GM12878 (cell line): Measurements from ENCODE around the gene PFN4.

Experiments
- CREB1 ChIP-seq: IDR thresholded peaks from 2 replicates; pipeline ENCODE4 v1.6.1; 2012; ENCODE audit warnings: low read depth, mild to moderate bottlenecking, inconsistent platforms
- ESRRA ChIP-seq: IDR thresholded peaks from 2 replicates; pipeline ENCODE4 v1.6.1; 2012; ENCODE audit warnings: mild to moderate bottlenecking, low read length, improper control_type of control experiment
- EZH2 ChIP-seq: IDR thresholded peaks from 2 replicates; pipeline ENCODE4 v1.6.1; 2012; ENCODE audit warnings: low read depth, mild to moderate bottlenecking, control low read depth, inconsistent platforms, low read length, borderline replicate concordance; ENCODE audit not compliant: control insufficient read depth
- NBN ChIP-seq: fragments of 450-650 bp; IDR thresholded peaks from 2 replicates; pipeline ENCODE4 v1.6.1; 2016
- RUNX3 ChIP-seq: IDR thresholded peaks from 2 replicates; pipeline ENCODE4 v1.6.1; 2012; ENCODE audit warnings: low read length, inconsistent platforms
- SIX5 ChIP-seq: IDR thresholded peaks from 2 replicates; pipeline ENCODE4 v1.6.1; 2011; ENCODE audit warnings: mild to moderate bottlenecking, low read depth, low read length, moderate library complexity; ENCODE audit not compliant: severe bottlenecking
- TCF12 ChIP-seq: IDR thresholded peaks from 2 replicates; pipeline ENCODE4 v1.6.1; 2011; ENCODE audit warnings: low read depth, mild to moderate bottlenecking, low read length
- YY1 ChIP-seq: IDR thresholded peaks from 2 replicates; pipeline ENCODE4 v1.6.1; 2011; ENCODE audit warnings: low read depth, mild to moderate bottlenecking, low read length
- ZSCAN29 ChIP-seq: fragments of 450-650 bp; IDR thresholded peaks from 2 replicates; pipeline ENCODE4 v1.6.1; 2017; ENCODE audit warnings: mild to moderate bottlenecking, moderate library complexity
- TF ChIP-seq, protein P1 (sequence below), 3 experiments: IDR thresholded peaks in 2 of 3; conservative IDR thresholded peaks in 1 of 3; 2 replicates each; pipeline ENCODE4 v1.5.1; 2011; ENCODE audit warnings: low read depth in 3 of 3, low read length in 3 of 3, mild to moderate bottlenecking in 3 of 3, control low read depth in 2 of 3, moderate library complexity in 2 of 3, inconsistent platforms in 1 of 3, mixed read lengths in 1 of 3; ENCODE audit not compliant: control insufficient read depth in 2 of 3, insufficient read depth in 1 of 3; ENCODE audit errors: extremely low read depth in 1 of 3
- TF ChIP-seq, protein P2 (sequence below): fragments of 450-650 bp; formaldehyde crosslinking; IDR thresholded peaks from 2 replicates; pipeline ENCODE4 v1.4.0; 2020; ENCODE audit warnings: mild to moderate bottlenecking, moderate library complexity
- TF ChIP-seq, protein P3 (sequence below): IDR thresholded peaks from 2 replicates; pipeline ENCODE4 v1.6.1; 2011; ENCODE audit warnings: low read depth, mild to moderate bottlenecking, low read length, moderate library complexity, borderline replicate concordance; ENCODE audit errors: extremely low read depth

DNA sequence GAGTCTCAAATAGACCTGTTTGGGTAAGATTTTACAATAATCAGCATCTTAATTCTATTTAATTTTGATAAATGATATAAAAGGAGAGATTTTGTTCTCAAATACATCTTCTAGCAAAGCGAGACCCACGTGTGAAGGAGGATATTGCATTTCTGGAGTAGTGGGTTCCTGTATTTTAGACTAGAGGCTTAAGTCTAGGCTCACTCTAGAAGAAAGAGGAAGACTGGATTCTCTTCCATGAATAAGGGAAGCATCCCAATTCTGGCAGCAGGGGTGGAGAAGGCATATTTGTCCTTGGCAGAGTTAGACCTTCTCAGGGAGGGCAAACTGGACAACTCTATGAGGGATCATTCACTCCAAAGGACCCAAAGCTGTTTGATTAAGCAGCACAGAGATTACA lies 40.5 kb upstream of the PFN4 start:
- TF ChIP-seq ESRRA (no peak), EZH2 (no peak), YY1 (no peak), TCF12 (no peak), CREB1 (no peak), ZSCAN29 (no peak), SIX5 (no peak), RUNX3 (no peak), NBN (no peak)
- TF ChIP-seq, protein P1, sequence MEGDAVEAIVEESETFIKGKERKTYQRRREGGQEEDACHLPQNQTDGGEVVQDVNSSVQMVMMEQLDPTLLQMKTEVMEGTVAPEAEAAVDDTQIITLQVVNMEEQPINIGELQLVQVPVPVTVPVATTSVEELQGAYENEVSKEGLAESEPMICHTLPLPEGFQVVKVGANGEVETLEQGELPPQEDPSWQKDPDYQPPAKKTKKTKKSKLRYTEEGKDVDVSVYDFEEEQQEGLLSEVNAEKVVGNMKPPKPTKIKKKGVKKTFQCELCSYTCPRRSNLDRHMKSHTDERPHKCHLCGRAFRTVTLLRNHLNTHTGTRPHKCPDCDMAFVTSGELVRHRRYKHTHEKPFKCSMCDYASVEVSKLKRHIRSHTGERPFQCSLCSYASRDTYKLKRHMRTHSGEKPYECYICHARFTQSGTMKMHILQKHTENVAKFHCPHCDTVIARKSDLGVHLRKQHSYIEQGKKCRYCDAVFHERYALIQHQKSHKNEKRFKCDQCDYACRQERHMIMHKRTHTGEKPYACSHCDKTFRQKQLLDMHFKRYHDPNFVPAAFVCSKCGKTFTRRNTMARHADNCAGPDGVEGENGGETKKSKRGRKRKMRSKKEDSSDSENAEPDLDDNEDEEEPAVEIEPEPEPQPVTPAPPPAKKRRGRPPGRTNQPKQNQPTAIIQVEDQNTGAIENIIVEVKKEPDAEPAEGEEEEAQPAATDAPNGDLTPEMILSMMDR (IDR thresholded peaks at IDR 0.05 in 2 of 3, conservative IDR thresholded peaks at IDR 0.05 in 1 of 3; ENCODE audit: control insufficient read depth in 2 of 3, extremely low read depth in 1 of 3, insufficient read depth in 1 of 3, low read depth in 3 of 3, low read length in 3 of 3): no peak
- TF ChIP-seq, protein P2, sequence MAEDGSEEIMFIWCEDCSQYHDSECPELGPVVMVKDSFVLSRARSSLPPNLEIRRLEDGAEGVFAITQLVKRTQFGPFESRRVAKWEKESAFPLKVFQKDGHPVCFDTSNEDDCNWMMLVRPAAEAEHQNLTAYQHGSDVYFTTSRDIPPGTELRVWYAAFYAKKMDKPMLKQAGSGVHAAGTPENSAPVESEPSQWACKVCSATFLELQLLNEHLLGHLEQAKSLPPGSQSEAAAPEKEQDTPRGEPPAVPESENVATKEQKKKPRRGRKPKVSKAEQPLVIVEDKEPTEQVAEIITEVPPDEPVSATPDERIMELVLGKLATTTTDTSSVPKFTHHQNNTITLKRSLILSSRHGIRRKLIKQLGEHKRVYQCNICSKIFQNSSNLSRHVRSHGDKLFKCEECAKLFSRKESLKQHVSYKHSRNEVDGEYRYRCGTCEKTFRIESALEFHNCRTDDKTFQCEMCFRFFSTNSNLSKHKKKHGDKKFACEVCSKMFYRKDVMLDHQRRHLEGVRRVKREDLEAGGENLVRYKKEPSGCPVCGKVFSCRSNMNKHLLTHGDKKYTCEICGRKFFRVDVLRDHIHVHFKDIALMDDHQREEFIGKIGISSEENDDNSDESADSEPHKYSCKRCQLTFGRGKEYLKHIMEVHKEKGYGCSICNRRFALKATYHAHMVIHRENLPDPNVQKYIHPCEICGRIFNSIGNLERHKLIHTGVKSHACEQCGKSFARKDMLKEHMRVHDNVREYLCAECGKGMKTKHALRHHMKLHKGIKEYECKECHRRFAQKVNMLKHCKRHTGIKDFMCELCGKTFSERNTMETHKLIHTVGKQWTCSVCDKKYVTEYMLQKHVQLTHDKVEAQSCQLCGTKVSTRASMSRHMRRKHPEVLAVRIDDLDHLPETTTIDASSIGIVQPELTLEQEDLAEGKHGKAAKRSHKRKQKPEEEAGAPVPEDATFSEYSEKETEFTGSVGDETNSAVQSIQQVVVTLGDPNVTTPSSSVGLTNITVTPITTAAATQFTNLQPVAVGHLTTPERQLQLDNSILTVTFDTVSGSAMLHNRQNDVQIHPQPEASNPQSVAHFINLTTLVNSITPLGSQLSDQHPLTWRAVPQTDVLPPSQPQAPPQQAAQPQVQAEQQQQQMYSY: no peak
- TF ChIP-seq, protein P3, sequence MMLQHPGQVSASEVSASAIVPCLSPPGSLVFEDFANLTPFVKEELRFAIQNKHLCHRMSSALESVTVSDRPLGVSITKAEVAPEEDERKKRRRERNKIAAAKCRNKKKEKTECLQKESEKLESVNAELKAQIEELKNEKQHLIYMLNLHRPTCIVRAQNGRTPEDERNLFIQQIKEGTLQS: no peak
